Ectodermal cell (in vitro differentiated cells): ENCODE results near the gene FAM222B.
"Not testable (repeated sequence)": the region's sequence is repeated elsewhere in the genome, so short reads cannot be mapped to it uniquely, and the experiment has no call there.

Experiments used
- H3K27ac ChIP-seq: 2 replicates; pipeline ENCODE4 v1.7.0; 2013; ENCODE audit warnings: mild to moderate bottlenecking, low read depth, low read length; ENCODE audit not compliant: insufficient read depth, poor library complexity, severe bottlenecking
- H3K27me3 ChIP-seq: 2 replicates; pipeline ENCODE4 v1.7.0; 2013; ENCODE audit warnings: mild to moderate bottlenecking, low read length; ENCODE audit not compliant: insufficient read depth, control insufficient read depth, poor library complexity, severe bottlenecking
- H3K36me3 ChIP-seq: one replicate; pipeline ENCODE4 v1.7.0; 2013; ENCODE audit warnings: low read length; ENCODE audit not compliant: control insufficient read depth, insufficient read depth
- H3K4me1 ChIP-seq: one replicate; pipeline ENCODE4 v1.7.0; 2013; ENCODE audit warnings: low read length; ENCODE audit not compliant: control insufficient read depth, insufficient read depth
- H3K4me3 ChIP-seq: 2 replicates; pipeline ENCODE4 v1.7.0; 2013; ENCODE audit warnings: low read depth, low read length, control low read depth; ENCODE audit not compliant: insufficient read depth
- H3K9me3 ChIP-seq: 2 replicates; pipeline ENCODE4 v1.7.0; 2013; ENCODE audit warnings: mild to moderate bottlenecking, low read length, moderate library complexity; ENCODE audit not compliant: control insufficient read depth
- WGBS, 2 experiments: methylation state at CpG; one replicate each; pipeline ENCODE4 v1.1.7; 2013; ENCODE audit warnings: missing lambda C conversion rate in 2 of 2; 5-methylcytosine and 5-hydroxymethylcytosine counted together

FAM222B gene

DNA sequence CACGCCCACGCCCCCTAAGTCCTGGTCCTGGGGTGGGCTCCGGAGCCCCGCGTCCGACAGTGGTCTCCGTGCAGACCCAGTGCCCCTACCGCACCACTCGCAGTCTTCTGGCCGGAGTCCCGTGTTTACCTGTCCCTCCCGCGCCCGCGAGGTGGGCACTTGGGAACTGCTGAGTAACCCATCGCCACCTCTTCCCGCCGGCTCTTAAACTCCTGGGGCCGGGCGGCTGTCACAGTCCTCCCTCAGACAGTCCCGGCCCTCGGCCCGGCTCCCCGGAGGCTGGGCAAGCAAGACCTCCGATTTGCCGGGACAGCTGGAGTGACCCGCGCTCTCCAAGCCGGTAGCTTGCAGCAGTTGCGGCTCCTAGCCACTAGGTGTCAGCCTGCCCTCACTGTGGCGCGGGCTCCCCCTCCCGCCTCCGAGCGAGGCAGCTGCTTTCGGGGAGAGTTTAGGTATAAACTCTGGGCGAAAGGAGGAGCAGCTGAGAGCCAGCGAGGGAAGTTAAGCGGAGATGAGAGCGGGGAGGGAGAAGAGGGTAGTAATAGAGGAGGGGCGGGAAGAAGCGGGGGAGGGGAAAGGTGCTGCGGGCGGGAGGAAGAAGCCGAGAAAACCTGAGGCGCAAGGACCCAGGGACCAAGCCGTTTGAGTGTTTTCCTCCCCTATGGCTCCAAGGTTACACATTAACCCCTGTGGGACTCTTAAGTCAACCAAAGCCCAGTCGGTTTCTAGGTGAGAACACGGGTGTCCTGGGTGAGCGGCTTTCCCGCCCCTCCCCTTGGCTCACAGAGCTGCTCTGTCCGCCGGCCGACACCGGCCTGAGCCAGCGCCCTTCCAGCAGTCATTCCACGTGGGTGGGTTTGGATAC is 115.7 kb downstream of the FAM222B start:
- Histone ChIP-seq H3K27me3 (no peaks in the 10 kb centered on the region), H3K9me3 (no peaks in the 10 kb centered on the region), H3K27ac (peak overlapping the region; percentile 93), H3K4me1 (peaks cover 27% of the 10 kb centered on the region), H3K36me3 (peaks cover 20% of the 10 kb centered on the region), H3K4me3 (peak overlapping the region; percentile 83)
- 0% methylated on average over 57 of the region's 57 CpGs for WGBS, 2 experiments

GRCh38 chr17:28726226-28726626 is 116.4 kb downstream of the FAM222B start, which contains the start of gene TLCD1:
Gene TLCD1 (minus strand): TSS chr17:28726233. CDS start chr17:28726097, 136 bp downstream.
- peaks cover 22% of the 10 kb centered on the region for H3K36me3 ChIP-seq
- H3K27ac ChIP-seq, result peak within 1 kb of the TSS; percentile 93
- H3K4me1 ChIP-seq, result peaks cover 33% of the 10 kb centered on the region
- H3K4me3 ChIP-seq, result peak within 1 kb of the TSS; percentile 83
- no peaks in the 10 kb centered on the region for H3K9me3 ChIP-seq
- H3K27me3 ChIP-seq, result no peaks in the 10 kb centered on the region
- WGBS, 2 experiments, result 0% methylated on average over 49 of the region's 49 CpGs

GRCh38 chr17:28725660-28726225 is 116.8 kb downstream of the FAM222B start:
- H3K36me3 ChIP-seq, result peaks cover 26% of the 10 kb centered on the region
- no peaks in the 10 kb centered on the region for H3K9me3 ChIP-seq
- peak overlapping the region; percentile 83 for H3K4me3 ChIP-seq
- no peaks in the 10 kb centered on the region for H3K27me3 ChIP-seq
- peaks cover 35% of the 10 kb centered on the region for H3K4me1 ChIP-seq
- 0% methylated on average over 45 of the region's 45 CpGs for WGBS, 2 experiments
- H3K27ac ChIP-seq, result peak overlapping the region; percentile 79

DNA sequence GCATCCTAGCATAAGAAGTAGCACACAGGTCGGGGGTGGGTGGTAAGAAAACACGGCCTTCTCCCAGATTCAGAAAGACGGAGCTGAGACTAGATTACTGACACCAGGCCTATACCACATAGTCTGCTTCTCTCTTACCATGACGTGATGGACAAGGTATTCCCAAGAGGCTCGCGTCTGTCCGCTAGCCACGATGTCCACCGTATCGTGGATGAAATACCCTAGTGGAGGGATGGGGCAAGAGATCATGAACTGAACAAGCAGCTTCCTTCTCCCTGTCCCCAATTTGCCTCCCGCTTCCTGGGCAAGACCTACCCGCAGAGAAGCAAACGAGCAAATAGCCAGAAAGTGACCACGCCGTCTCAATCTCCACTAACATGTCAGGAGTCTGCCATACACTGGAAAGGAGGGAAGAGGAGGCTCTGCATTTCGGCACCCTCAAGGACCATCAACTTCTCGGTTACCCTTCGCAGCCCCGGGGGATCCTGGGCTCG is 117.4 kb downstream of the FAM222B start:
- WGBS, 2 experiments, result 11 to 12% methylated on average over 20 of the region's 20 CpGs
- H3K36me3 ChIP-seq, result peaks cover 26% of the 10 kb centered on the region
- peaks cover 35% of the 10 kb centered on the region for H3K4me1 ChIP-seq

DNA sequence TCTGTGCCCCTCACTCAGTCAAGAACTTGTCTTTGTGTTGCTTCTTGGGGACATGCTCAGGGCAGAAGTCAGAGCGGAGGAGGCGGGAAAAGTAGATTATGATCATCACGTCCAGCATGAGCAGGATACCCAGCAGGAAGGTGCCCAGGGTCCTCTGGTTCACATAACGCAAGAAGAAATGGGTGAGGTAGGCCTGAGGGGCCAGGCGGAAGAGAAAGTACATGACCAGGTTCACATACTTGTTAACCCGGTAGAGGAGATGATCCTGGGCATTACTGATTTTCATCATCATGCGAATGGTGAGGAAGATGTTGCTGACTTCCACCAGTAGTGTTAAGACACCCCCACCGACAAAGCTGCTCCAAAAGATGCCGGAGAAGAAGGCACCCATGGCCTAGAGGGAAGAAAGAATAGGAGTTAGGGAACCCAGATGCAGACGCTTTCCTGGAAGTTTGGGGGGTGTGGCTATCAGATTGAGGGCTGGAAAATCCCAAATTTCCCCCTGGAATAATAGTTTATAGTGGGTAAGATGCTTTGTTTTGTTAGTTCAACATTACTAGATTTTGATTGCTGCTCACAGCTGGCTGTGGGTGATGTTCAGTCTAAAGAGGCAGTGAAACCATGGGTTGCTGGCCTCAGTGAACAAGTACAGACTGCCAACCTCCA is 118.0 kb downstream of the FAM222B start:
- Histone ChIP-seq H3K27me3 (no peaks in the 10 kb centered on the region), H3K27ac (no peak overlapping the region), H3K4me3 (peak overlapping the region; percentile 83), H3K36me3 (peaks cover 26% of the 10 kb centered on the region), H3K4me1 (peaks cover 35% of the 10 kb centered on the region), H3K9me3 (no peaks in the 10 kb centered on the region)
- 85 to 88% methylated on average over 10 of the region's 10 CpGs for WGBS, 2 experiments

More for the DNA sequence above, 117.4 kb downstream of the FAM222B start:
- peak overlapping the region; percentile 83 for H3K4me3 ChIP-seq
- H3K27me3 ChIP-seq, result no peaks in the 10 kb centered on the region
- H3K9me3 ChIP-seq, result no peaks in the 10 kb centered on the region
- peak overlapping the region; percentile 79 for H3K27ac ChIP-seq

DNA sequence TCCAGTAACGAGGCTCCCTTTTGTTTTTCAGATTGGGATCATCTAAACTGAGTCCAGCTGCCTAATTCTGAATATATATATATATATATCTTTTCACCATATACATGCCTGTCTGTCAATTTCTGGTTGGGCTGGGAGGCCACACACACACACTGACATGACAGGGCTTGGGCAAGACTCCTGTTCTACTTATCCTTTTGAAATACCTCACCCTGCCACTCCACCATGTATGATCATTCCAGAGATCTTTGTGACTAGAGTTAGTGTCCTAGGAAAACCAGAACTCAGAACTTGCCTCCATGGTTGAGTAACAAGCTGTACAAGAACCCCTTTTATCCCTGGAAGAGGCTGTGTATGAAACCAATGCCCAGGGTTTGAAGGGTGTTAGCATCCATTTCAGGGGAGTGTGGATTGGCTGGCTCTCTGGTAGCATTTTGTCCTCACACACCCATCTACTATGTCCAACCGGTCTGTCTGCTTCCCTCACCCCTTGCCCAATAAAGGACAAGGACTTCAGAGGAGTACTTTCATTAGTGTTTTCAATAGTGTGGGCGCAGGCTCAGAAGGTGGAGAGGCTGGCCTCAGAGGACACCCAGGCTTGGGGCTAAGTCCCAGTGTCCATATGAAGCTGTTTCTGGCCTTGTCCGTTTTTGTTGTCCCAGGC is 118.6 kb downstream of the FAM222B start:
- not testable (repeated sequence) for H3K27ac ChIP-seq, H3K9me3 ChIP-seq, H3K27me3 ChIP-seq, H3K4me3 ChIP-seq
- H3K4me1 ChIP-seq, result peaks cover 38% of the 10 kb centered on the region
- 88 to 92% methylated on average over 4 of the region's 4 CpGs for WGBS, 2 experiments
- H3K36me3 ChIP-seq, result peaks cover 26% of the 10 kb centered on the region

GRCh38 chr17:28723159-28723835 is 119.3 kb downstream of the FAM222B start:
- Histone ChIP-seq H3K27me3 (no peaks in the 10 kb centered on the region), H3K4me3 (no peak overlapping the region), H3K36me3 (peaks cover 26% of the 10 kb centered on the region), H3K4me1 (peaks cover 45% of the 10 kb centered on the region), H3K9me3 (no peaks in the 10 kb centered on the region), H3K27ac (no peak overlapping the region)
- 92 to 93% methylated on average over 6 of the region's 6 CpGs for WGBS, 2 experiments

DNA sequence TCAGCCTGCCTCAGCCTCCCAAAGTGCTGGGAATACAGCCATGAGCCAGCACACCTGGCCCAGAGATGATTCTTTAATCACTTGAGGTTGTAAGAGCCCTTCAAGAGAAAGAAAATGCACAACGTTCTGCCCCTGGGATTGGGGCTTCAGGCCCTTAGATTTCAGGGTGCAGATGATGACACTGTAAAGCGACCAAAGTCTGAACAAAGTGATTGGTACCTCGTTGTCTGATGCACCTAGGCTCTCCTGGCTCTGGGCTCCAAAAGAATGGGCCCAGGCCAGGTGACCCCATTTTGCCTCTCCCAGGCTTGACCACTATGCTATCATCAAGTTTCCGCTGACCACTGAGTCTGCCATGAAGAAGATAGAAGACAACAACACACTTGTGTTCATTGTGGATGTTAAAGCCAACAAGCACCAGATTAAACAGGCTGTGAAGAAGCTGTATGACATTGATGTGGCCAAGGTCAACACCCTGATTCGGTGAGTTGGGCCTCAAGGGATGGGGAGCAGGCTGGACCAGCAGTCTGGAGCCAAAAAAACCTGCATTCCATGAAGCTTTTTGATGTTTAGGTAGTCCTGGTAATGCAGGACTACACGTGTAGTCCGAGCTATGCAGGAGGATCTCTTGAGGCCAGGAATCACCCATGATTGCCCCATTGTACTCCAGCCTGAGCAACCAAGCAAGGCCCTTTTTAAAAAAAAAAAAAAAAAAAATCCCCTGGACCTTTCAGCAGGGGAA is 120.0 kb downstream of the FAM222B start:
- peaks cover 26% of the 10 kb centered on the region for H3K36me3 ChIP-seq
- H3K4me3 ChIP-seq, result no peak overlapping the region

DNA sequence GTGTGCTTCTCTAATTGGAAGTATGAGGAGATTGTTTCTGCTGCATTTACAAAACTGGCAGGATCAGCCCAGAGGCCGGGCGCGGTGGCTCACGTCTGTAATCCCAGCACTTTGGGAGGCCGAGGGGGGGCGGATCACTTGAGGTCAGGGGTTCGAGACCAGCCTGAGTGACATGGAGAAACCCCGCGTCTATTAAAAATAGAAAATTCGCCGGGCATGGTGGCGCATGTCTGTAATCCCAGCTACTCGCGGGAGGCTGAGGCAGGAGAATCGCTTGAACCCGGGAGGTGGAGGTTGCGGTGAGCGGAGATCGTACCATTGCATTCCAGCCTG is 121.6 kb downstream of the FAM222B start:
- WGBS, 2 experiments, result 24 to 30% methylated on average over 19 of the region's 19 CpGs
- not testable (repeated sequence) for H3K9me3 ChIP-seq, H3K27ac ChIP-seq, H3K27me3 ChIP-seq
- H3K36me3 ChIP-seq, result peaks cover 26% of the 10 kb centered on the region
- H3K4me1 ChIP-seq, result peaks cover 47% of the 10 kb centered on the region
- H3K4me3 ChIP-seq, result peak overlapping the region; percentile 99

More for the DNA sequence above, 120.0 kb downstream of the FAM222B start:
- Histone ChIP-seq H3K9me3 (no peaks in the 10 kb centered on the region), H3K27me3 (no peaks in the 10 kb centered on the region), H3K27ac (no peak overlapping the region), H3K4me1 (peaks cover 47% of the 10 kb centered on the region)
- 92 to 95% methylated on average over 6 to 7 of the region's 7 CpGs for WGBS, 2 experiments
